NCI-H82 treated with DMSO at 0.1 percent for 48 hours (cell line): ENCODE data around the gene CLEC3B.
"Not testable (repeated sequence)": the region's sequence is repeated elsewhere in the genome, so short reads cannot be mapped to it uniquely, and the experiment has no call there.

Experiments
- DNase-seq: peaks from one replicate; lab custom pipeline; 2025; ENCODE audit not compliant: unreplicated experiment; lab: John Stamatoyannopoulos, UW

The CLEC3B gene

DNA sequence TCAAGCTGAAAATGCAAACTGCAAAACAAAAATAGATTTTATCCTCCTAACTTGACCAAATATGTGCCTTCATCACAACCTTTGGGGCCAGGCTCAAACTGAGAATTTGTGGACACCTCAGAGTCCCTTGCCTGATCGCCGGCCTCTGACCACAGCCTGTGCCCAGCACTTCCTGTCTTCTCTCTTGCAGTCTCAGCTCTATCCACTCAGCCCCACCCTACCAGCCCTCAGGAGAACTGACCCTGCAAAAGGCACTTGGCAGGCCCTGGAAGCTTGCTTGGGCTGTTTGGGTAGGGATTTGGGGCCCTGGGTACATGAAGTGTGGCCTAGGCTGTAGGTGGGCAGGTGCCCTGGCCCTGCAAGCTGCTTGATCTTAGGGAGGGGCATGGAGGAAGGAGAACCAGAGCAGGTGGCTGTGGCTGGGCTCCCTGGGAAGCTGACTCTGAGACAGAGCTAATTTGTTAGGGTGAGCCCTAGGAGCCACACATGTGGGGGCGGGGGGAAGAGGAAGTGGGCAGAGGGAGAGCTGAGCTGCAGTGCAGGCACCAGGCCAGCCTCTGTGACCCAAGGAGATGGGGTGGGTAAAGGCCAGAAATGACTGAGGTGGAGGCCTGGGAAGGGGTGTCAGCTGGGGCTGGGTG, 8.6 kb downstream of the CLEC3B start:
- no peak for DNase-seq

DNA sequence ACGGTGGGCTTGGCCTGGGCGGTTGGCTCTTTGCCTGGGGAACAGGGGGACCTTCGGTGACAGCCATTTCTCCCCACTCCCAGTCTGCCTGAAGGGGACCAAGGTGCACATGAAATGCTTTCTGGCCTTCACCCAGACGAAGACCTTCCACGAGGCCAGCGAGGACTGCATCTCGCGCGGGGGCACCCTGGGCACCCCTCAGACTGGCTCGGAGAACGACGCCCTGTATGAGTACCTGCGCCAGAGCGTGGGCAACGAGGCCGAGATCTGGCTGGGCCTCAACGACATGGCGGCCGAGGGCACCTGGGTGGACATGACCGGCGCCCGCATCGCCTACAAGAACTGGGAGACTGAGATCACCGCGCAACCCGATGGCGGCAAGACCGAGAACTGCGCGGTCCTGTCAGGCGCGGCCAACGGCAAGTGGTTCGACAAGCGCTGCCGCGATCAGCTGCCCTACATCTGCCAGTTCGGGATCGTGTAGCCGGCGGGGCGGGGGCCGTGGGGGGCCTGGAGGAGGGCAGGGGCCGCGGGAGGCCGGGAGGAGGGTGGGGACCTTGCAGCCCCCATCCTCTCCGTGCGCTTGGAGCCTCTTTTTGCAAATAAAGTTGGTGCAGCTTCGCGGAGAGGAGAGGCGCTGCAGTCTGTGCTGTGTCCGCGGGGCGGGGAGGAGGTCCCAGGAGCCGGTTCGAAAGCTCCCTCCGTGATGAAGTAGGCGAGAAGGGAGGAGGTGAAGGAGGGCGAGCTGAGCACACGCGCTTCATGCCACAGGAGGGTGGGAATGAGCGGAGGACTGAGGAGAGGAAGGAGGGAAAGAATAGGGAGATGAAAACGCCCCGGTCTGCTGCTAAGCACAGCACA, 9.6 kb downstream of the CLEC3B start:
- no peak for DNase-seq

DNA sequence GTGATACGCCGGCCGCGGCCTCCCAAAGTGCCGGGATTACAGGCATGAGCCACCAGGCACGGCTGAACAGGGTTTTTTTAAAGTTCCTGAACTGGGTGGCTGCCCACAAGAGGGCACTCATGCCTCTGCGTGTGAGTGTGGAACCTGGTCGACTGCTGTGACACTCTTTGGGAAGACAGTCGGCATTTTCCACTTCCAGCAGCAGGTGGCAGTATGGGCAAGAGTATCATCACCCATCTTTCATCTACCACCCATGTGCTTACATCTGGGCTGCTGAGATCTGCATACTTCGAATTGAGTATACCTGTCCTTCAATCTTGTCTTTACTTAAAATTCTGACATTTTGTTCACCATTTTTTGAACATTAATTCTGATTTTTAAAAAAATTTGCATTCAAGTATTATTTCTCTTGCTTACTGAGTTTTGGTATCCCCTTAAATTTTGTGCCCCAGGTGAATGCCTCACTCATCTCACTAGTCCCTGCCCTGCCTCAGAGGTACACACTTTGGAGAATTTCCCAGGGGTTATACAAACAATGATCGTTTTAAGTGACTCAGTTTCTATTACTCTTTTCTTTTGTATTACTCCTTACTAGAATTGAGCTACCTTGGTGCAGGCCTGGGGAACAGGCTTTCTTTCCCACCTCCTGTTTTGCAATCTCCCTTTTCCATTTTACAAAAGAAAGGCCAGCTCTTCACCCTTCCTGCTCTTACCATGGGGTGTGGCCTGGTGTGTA, 11.8 kb downstream of the CLEC3B start:
- DNase-seq: peak; percentile 75

DNA sequence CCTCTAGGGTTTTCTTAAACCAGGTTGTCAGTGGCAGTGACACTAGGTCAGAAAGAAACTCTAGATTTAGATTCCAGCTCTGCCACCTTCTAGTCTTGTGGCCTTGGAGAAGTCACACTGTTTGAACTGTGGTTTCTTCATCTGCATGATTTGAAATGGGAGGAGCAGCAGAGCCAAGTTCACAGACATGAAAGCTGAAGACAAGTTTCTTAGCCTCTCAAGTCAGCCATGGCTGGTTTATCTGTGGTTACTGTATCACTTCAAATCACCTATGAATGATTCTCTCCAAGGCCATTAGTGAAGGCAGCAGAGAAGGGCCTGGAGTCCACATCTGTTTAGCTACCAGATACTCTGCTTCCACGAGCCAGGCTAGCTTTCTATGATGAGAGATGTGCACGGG, 15.6 kb downstream of the CLEC3B start:
- DNase-seq: no peak

DNA sequence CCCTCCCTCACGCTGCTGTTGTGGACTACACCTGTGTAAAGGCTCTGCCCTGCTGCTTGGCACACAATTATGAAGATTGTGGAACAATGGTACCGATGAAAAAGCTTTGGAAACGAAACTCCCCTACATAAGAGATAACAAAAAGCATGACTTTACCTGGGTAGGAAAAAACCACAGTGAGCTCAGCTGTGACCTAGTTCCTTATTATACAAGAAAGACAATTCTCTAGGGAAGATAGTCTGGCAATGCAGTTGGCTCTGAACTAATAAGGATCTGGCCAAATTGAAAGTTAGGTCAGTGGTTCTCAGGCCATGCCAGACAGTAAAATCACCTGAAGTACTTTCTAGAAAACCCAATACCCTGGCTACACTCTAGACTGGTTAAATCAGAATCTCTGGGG, 16.1 kb downstream of the CLEC3B start:
- DNase-seq: no peak

DNA sequence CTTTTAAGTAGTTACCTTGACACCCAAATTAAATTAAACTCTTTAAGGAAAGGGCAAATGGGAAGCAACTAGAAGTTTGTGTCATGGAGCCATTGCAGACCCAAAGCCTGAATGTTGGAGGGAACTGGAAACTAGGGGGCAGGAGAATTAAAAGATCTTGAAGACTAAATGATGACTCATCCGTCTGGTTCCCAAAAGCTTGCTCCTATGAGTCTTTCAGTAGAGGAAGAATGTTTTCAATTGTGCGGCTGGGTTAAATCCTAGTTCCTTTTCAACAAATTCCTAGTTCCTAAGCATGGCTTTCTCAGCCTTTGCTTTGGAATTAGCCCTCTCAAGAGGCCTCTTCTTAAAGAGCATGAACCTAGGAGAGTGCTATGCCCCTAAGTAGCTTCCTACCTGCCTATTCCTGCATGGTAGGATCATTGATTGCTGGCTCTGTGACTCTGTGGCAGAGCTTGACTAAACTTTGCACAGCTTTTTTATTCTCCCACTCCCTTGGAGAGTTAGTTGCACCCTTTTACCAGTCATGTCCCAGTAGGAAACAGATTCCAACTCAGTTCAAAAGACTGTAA, 17.7 kb downstream of the CLEC3B start:
- DNase-seq: no peak

DNA sequence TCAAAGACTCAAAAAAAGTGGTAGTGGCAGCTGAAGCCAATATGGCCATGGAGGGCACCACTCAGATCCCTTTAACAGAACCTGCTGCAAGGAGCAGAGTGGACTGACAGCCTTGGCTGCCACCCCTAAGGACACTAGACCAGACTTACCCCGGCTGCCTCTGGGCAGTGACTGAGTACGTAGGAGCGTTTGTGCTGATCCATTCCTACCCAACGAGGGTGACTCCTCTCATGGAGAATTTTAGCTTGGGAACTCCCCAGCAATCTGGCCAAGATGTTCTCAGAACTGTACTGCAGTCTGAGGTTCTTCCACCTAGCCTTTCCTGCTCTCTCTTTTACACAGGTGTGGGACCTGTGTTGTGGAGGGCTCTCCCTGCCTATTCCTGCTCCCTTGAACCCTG, 22.1 kb downstream of the CLEC3B start:
- no peak for DNase-seq

DNA sequence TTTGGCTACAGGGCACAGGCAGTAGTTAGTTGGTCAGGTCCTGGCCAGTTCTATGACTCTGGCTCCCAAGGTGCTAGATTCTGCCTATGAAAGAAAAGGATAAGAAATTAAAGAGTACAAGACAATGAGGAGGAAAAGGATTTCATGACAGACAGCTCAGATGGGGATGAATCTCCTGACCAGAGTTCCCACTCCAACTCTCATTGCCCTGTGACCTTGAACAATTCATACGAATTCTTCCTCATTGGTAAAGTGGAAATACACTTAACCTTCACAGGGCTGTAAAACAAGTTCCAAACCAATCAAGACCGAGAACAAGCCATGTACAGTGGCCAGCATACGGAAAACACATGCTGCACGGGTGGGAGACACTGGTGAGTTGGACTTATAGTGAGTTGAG, 23.7 kb downstream of the CLEC3B start:
- no peak for DNase-seq

DNA sequence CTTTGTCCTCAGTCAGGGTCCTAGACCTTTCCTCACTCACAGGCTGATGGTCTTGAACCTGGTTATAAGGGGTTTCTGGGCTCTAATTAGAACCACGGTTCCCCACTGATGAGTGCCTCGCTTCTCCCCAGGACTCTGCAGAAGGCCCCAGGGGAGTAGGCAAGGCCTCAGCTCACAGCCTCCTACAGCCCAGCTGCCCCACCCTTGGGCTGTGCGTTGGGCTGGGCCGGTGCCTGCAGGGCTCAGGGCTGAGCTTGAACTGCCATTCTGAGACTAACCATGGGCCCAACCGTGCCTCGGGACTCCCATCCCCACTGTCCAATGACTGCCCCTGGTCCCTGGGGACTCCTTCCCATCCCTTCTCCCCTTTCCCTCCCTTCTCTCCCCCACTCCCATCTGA, 25.6 kb downstream of the CLEC3B start:
- no peak for DNase-seq

DNA sequence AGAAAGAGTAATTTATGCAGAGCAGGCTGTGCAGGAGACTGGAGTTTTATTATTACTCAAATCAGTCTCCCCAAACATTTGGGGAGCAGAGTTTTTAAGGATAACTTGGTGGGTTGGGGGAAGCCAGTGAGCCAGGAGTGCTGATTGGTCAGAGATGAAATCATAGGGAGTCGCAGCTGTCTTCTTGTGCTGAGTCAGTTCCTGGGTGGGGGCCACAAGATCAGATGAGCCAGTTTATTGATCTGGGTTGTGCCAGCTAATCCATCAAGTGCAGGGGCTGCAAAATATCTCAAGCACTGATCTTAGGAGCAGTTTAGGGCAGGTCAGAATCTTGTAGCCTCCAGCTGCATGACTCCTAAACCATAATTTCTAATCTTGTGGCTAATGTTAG, 27.7 kb downstream of the CLEC3B start:
- DNase-seq: not testable (repeated sequence)

DNA sequence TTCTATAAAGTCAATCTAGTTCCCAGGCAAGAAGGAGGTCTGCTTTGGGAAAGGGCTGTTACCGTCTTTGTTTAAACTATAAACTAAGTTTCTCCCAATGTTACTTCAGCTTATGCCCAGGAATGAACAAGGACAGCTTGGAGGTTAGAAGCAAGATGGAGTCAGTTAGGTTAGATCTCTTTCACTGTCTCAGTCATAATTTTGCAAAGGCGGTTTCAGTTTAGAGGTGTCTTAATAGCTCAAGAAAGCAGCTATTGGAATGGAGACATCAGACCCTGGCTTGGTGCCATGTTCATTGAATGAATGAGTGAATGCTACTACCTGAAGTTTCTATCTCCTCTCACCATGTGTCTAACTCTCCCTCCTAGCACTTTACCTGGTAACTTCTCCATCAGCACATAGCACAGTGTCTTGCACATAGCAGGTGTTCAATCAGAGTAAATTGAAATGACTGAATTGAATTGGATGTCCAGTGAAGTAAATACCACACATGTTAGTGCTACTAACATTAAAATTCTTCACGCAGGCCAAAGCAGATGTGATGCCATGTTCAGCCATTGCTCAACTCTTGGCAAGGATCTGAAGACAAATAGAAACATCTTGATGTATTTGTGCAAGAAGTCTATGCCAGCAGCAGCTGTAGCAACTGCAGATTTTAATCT, 28.2 kb downstream of the CLEC3B start:
- no peak for DNase-seq

DNA sequence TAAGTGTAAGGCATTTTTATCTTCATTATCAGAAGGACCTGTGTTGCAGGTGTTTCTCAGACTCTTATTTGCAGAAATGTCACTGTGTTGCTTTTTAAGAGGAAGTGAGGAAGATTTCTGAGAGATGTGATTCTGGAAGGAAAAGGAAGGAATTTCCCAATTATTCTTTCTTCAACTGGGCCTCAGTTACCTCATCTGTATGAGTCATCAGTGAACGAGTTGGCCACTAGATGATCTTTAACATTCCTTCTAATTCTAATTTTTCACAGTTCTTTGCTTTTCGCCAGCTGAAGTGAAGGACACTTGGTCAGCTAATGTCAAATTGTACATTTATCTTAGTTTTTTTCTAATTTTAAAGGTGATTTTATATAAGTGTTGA, 28.9 kb downstream of the CLEC3B start:
- DNase-seq: no peak

DNA sequence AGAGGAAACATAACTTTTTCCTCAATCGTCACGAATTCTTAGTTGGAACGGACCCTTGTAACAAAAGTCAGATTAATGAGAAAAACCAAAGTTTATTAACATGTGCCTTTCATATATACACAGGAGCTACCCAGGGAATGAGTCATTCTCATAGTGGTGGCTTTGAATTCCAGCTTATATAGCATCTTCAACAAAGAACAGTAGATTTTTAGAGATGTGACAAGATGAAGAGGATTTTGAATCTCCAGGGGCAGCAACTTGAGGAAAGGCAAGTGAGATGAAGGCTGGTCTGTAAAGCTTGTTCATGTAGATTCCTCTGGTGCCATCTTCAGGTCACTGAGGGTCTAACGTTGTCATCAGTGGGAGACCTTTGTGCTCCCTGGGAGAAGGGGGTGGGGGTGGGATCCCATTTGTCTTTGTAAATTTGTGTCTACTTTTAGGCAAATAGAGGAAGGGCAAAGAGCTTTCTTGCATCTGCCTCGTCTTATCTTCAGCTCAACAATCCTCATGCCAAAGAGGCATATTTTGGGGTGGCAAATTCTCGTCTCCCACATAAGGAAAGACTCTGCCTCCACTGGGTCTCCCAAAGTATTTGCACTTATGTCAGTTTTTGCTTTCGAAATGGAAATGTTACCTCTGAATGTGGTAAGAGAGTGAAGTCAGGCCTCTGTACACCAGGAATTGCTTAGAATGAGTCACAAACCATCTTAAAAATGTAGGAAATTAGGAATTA, 29.5 kb downstream of the CLEC3B start:
- DNase-seq: no peak

DNA sequence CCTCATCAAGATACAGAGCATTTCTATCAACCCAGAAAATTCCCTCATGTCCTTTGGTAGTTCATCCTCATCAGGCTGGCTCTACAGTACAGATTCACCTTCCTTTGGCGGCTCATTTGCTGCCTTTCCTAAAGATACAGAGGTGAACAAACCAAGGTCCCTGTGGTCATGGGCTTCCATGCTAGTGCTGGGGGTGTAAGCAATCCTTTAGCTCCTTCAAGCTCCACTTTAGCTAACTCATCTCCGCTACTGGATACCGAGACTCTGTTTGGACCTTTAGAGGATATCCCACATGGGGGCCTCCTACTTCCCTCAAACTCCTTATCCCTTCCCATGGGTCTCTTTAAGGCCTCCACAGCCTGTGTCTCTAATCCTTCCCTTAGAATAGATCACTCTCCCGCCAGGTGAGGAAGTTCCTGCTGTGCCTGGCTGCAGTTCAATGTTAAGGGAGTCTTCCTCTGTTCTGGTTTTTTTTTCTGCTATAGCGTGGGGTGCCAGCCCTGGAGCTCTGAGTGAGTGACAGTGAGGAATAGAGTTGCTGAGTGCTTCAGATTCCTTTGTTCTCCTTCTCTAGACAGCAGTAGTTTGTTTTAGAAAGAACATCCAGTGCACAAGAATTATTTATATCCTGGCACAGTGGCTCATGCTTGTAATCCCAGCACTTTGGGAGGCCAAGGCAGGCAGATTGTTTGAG, 30.7 kb downstream of the CLEC3B start:
- DNase-seq: no peak

DNA sequence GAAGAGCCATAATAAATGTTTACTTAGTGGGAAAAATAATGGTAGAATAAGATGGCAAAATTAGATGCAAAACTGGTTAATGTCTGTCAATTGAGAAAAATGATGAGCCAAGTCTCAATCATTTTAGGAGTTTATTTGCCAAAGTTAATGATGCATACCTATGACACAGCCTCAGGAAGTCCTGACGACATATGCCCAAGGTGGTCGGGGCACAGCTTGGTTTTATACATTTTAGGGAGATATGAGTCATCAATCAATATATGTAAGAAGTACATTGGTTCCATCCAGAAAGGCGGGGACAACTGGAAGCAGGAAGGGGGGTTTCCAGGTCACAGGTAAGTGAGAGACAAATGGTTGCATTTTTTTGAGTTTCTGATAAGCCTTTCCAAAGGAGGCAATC, 31.5 kb downstream of the CLEC3B start:
- no peak for DNase-seq

DNA sequence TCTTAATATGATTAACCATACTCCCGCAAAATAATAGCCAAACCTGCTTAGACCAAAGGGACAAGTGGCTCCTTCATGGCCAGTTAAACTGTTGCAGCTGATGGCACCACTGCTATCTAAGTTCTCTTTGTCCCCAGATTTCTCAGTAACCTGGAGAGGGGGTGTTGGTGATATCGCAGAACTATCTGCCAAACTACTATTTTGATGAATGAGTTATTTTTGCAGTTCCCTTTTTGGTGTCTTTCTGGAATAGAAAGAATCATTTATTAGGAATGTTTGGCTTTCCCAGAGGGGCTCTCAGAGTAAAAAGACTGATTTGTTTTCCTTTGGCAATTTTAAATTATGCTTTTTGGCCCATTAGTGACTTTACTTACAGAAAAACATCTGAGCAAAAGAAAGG, 33.0 kb downstream of the CLEC3B start:
- no peak for DNase-seq

DNA sequence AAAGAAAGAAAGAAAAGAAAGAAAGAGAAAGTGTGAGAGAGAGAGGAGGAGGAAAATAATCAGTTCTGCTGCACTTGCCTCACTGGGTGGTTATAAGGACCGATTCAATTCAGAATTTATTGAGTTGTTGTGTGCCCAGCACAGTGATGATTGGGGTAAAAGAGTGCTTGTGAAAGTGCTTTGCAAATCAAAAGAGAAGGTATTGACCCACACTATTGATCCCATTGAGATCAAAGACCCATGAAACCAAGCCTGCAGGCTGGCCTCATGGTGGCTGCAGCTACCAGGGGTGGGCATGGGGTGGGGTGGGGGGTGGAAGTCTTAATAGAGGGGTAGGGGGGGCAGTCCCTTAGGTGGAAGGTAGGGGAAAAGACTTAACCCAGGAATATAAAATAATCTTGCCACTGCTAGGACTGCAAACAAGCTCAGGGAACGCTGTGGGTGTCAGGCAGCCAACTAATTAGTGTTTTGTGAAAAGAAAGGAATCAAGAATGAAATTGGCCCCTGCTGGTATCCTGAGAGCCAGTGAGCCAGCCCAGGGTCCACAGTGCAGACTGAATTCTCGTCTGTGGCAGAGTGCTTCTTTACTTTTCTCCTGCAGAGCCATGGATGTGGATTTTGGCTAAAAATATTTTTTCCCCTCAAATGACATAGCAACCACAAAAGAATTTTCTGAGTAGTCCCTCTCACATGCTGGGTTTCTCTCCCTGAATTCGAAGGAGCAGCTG, 34.2 kb downstream of the CLEC3B start:
- DNase-seq: no peak

DNA sequence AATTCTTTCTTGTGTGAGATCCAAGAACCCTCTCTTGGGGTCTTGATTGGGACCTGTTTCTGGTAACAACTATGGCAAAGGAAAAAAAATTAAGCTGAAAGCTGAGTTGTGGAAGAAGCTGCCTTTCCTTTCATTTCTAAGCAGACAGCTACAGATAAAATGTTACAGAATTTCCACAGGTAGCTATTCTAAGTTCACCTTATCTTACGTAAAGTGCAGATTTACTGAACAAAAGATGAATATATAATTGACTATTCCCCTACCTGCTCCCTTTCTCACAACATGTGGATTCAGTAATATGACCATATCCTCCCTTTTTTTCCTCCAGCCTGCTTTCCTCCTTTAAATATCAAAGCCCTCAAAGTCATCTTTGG, 36.6 kb downstream of the CLEC3B start:
- no peak for DNase-seq
